Natural killer cell (primary cell): ENCODE data around the gene CDH12. TPM values are rescaled to one million over a fixed set of nuclear protein-coding genes. Genes with fewer than 3 reads are reported as not detected.

ENCODE experiments used
- ATAC-seq, 3 donors: fragments of 150-1000 bp in 2 of 3; fragments of 200-7000 bp in 1 of 3; cut with Tn5 transposase; 1 replicate in 1 of 3; 2 replicates in 2 of 3; pipeline ENCODE4 v1.10.0; 2021; ENCODE audit warnings: mild to moderate bottlenecking in 2 of 3, moderate library complexity in 2 of 3
- DNase-seq, 2 donors: peaks; one replicate each; pipeline versions ENCODE4 v3.0.0 to v3.0.0-alpha.2; 2013 to 2021; ENCODE audit warnings: mixed read lengths in 1 of 2
- H3K27ac ChIP-seq: one replicate; pipeline ENCODE4 v1.5.1; 2013; ENCODE audit warnings: mild to moderate bottlenecking, low read length
- H3K27me3 ChIP-seq: one replicate; pipeline ENCODE4 v1.6.1; 2013; ENCODE audit warnings: low read length; ENCODE audit not compliant: control insufficient read depth, insufficient read depth
- H3K36me3 ChIP-seq: one replicate; pipeline ENCODE4 v1.6.1; 2013; ENCODE audit warnings: low read length; ENCODE audit not compliant: control insufficient read depth, insufficient read depth
- H3K4me1 ChIP-seq: one replicate; pipeline ENCODE4 v1.6.1; 2013; ENCODE audit warnings: low read length; ENCODE audit not compliant: control insufficient read depth, insufficient read depth
- H3K4me3 ChIP-seq: one replicate; pipeline ENCODE4 v1.5.1; 2013; ENCODE audit warnings: low read length
- H3K9me3 ChIP-seq: one replicate; pipeline ENCODE4 v1.6.1; 2013; ENCODE audit warnings: low read length; ENCODE audit not compliant: control insufficient read depth, insufficient read depth
- H3K27ac Mint-ChIP-seq, 2 donors: one replicate each; pipeline ENCODE4 v1.8.0; 2022; ENCODE audit warnings: mild to moderate bottlenecking in 2 of 2, mixed read lengths in 2 of 2, moderate library complexity in 1 of 2
- H3K27me3 Mint-ChIP-seq, 2 donors: one replicate each; pipeline ENCODE4 v1.8.0; 2022; ENCODE audit warnings: low read depth in 2 of 2, mixed read lengths in 2 of 2
- H3K36me3 Mint-ChIP-seq: one replicate; pipeline ENCODE4 v1.8.0; 2022; ENCODE audit warnings: mixed read lengths
- H3K4me1 Mint-ChIP-seq, 2 donors: one replicate each; pipeline ENCODE4 v1.8.0; 2022; ENCODE audit warnings: mixed read lengths in 2 of 2
- H3K4me3 Mint-ChIP-seq: one replicate; pipeline ENCODE4 v1.8.0; 2022; ENCODE audit warnings: mild to moderate bottlenecking, moderate library complexity, mixed read lengths
- H3K9me3 Mint-ChIP-seq, 2 donors: one replicate each; pipeline ENCODE4 v1.8.0; 2022; ENCODE audit warnings: mixed read lengths in 2 of 2
- WGBS: methylation state at CpG from one replicate; pipeline ENCODE4 v1.1.7; 2013; ENCODE audit warnings: missing lambda C conversion rate; ENCODE audit not compliant: insufficient coverage; 5-methylcytosine and 5-hydroxymethylcytosine counted together
- intact Hi-C: fragments of 100-400 bp; cut with micrococcal nuclease; formaldehyde crosslinking; loops from one replicate; pipeline ENCODE4 v1.14.2; 2022
- total RNA-seq, 4 donors: library from RNA; stranded (reverse); fragments of 120-200 nt in 1 of 4; gene quantifications; one replicate each; pipeline versions ENCODE4 v1.2.3 to v1.2.4, GENCODE V29; 2013 to 2022
- TF ChIP-seq, protein P1 (sequence below): fragments of 200-600 bp; IDR thresholded peaks from one replicate; pipeline ENCODE4 v1.8.0; 2022; ENCODE audit warnings: antibody characterized with exemption

The CDH12 gene
- total RNA-seq, 3 donors from 2014 or later (not counting 1 experiment from before 2014, with no cell fraction given), result not detected

DNA sequence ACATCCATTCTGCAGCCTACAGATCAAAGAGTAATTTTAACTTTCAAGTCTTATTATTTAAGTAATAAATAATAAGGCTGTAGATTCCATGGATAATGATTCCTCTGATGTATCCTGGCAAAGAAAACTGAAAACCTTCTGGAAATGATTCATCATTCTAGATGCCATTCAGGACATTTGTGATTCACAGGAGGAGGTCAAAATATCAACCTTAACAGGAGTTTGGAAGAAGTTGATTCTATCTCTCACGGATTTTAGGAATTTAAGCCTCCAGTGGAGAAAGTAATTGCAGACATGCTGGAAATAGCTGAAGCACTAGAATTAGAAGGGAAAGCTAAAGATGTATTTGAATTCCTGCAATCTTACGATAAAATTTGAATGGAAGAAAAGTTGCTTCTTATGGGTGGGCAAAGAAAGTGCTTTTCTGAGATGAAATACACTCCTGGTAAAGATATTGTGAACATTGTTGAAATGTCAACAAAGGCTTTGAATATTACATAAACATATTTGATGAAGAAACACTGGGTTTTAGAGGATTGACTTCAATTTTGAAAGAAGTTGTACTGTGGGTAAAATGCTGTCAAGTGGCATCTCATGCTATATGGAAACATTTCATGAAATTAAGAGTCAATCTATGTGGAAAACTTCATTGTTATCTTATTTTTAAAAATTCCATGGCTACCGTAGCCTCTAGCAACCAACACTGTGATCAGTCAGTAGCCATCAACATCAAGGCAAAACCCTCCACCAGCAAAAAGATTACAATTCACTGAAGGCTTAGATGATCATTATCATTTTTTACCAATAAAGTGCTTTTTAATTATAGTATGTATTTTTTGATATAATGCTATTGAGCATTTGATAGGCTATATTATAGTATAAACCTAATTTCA is 1141.0 kb downstream of the CDH12 start:
- Mint-ChIP-seq H3K27ac (no peak overlapping the region), H3K4me1 (no peaks in the 10 kb centered on the region), H3K4me3 (no peak overlapping the region), H3K9me3 (peaks cover 6 to 13% of the 10 kb centered on the region in 2 donors), H3K27me3 (no peaks in the 10 kb centered on the region), H3K36me3 (peaks cover 6% of the 10 kb centered on the region)
- H3K27ac ChIP-seq, result no peak overlapping the region
- ATAC-seq (no peak), DNase-seq (no peak)
- H3K27me3 ChIP-seq, result no peaks in the 10 kb centered on the region
- H3K4me1 ChIP-seq, result no peaks in the 10 kb centered on the region
- 90% methylated on average over 3 of the region's 3 CpGs for WGBS
- peaks cover 4% of the 10 kb centered on the region for H3K9me3 ChIP-seq
- TF ChIP-seq, protein P1, sequence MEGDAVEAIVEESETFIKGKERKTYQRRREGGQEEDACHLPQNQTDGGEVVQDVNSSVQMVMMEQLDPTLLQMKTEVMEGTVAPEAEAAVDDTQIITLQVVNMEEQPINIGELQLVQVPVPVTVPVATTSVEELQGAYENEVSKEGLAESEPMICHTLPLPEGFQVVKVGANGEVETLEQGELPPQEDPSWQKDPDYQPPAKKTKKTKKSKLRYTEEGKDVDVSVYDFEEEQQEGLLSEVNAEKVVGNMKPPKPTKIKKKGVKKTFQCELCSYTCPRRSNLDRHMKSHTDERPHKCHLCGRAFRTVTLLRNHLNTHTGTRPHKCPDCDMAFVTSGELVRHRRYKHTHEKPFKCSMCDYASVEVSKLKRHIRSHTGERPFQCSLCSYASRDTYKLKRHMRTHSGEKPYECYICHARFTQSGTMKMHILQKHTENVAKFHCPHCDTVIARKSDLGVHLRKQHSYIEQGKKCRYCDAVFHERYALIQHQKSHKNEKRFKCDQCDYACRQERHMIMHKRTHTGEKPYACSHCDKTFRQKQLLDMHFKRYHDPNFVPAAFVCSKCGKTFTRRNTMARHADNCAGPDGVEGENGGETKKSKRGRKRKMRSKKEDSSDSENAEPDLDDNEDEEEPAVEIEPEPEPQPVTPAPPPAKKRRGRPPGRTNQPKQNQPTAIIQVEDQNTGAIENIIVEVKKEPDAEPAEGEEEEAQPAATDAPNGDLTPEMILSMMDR, result no peak
- H3K36me3 ChIP-seq, result no peaks in the 10 kb centered on the region
- intact Hi-C loops, result no loop called here
- H3K4me3 ChIP-seq, result no peak overlapping the region

DNA sequence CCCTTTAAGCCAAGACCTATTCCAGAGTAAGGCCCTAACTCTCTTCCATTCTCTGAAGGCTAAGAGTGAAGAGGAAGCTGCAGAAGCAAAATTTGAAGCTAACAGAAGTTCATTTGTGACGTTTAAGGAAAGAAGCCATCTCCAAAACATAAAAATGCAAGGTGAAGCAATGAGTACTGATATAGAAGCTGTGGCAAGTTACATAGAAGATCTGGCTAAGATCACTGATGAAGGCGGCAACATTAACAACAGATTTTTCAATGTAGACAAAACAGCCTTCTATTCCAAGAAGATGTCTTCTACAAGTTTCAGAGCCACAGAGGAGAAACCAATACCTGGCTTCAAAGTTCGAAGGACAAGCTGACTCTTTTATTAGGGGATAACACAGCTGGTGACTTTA is 1143.4 kb downstream of the CDH12 start:
- H3K4me1 ChIP-seq, result no peaks in the 10 kb centered on the region
- ATAC-seq, result no peak
- H3K9me3 ChIP-seq, result no peaks in the 10 kb centered on the region
- H3K36me3 Mint-ChIP-seq, result peaks cover 6% of the 10 kb centered on the region
- no peaks in the 10 kb centered on the region for H3K36me3 ChIP-seq
- H3K27ac ChIP-seq, result no peak overlapping the region
- no peak for DNase-seq
- WGBS, result 91% methylated on average over 3 of the region's 3 CpGs
- no peaks in the 10 kb centered on the region for H3K27me3 Mint-ChIP-seq
- intact Hi-C loops, result no loop called here
- H3K4me3 Mint-ChIP-seq, result no peak overlapping the region
- H3K4me3 ChIP-seq, result no peak overlapping the region
- H3K27me3 ChIP-seq, result no peaks in the 10 kb centered on the region
- H3K27ac Mint-ChIP-seq, result no peak overlapping the region
- H3K4me1 Mint-ChIP-seq, result no peaks in the 10 kb centered on the region
- TF ChIP-seq, protein P1, result no peak
- peaks cover 5 to 6% of the 10 kb centered on the region in 2 donors for H3K9me3 Mint-ChIP-seq

DNA sequence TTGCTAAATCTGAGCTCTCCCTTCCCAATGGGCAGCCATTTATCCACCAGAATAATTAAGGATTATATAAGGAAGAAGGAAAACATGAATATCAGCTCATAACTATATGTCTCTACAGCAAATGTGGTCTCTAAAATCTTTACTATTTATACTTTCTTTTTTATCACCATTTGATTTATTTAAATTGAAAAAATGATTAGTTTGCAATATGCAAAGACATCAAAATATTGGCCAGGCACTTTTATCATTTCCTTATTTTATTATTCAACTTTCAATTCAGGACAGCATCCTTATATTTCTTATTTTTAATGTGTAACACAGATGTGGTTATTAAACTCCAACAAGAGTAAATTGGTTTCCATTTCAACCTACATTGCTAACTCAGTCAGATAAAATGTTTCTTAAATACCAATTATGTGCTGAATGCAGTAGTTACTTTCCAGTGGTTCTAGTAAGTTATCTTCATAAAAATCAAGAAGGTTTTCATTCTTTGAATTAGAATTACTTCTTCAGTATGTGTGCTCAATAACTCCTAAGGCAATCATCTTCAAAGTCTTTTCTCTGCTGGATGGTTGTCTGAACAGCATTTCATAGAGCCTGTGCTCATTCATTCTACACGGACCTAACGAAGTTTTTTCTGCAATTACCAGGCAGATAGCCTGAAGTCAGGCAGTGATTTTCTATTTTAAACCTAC is 1148.0 kb downstream of the CDH12 start:
- Histone ChIP-seq H3K27me3 (no peaks in the 10 kb centered on the region), H3K27ac (no peak overlapping the region), H3K4me3 (no peak overlapping the region), H3K36me3 (no peaks in the 10 kb centered on the region), H3K4me1 (no peaks in the 10 kb centered on the region), H3K9me3 (no peaks in the 10 kb centered on the region)
- TF ChIP-seq, protein P1, result no peak
- Mint-ChIP-seq H3K27me3 (no peaks in the 10 kb centered on the region), H3K9me3 (peaks cover 11 to 16% of the 10 kb centered on the region in 2 donors), H3K27ac (no peak overlapping the region), H3K4me1 (no peaks in the 10 kb centered on the region), H3K4me3 (no peak overlapping the region), H3K36me3 (peaks cover 16% of the 10 kb centered on the region)
- no peak for ATAC-seq
- 78% methylated on average over 2 of the region's 2 CpGs for WGBS
- DNase-seq, result no peak
- intact Hi-C loops, result no loop called here
